HCT116 (cell line): ENCODE results near the gene DPY19L3.

ENCODE experiments used
- CBX3 ChIP-seq: IDR thresholded peaks from 2 replicates; pipeline ENCODE4 v1.6.1; 2012; ENCODE audit warnings: low read depth
- CTCF ChIP-seq, 3 experiments: fragments of 200-600 bp in 1 of 3; sonication (generic) in 1 of 3; IDR thresholded peaks in 2 of 3; conservative IDR thresholded peaks in 1 of 3; 2 replicates each; pipeline ENCODE4 v1.5.1; 2012 to 2017; ENCODE audit warnings: low read depth in 2 of 3, low read length in 2 of 3, antibody characterized with exemption in 1 of 3, borderline replicate concordance in 1 of 3, control low read depth in 1 of 3, mild to moderate bottlenecking in 1 of 3, mixed read lengths in 1 of 3, mixed run types in 1 of 3, moderate library complexity in 1 of 3; ENCODE audit not compliant: insufficient read depth in 1 of 3
- EZH2 ChIP-seq: fragments of 200-600 bp; sonication (generic); IDR thresholded peaks from 2 replicates; pipeline ENCODE4 v1.6.1; 2017; ENCODE audit warnings: antibody characterized with exemption, mixed run types
- YY1 ChIP-seq: IDR thresholded peaks from 2 replicates; pipeline ENCODE4 v1.6.1; 2011; ENCODE audit warnings: low read length, low read depth, moderate library complexity, mild to moderate bottlenecking; ENCODE audit not compliant: insufficient replicate concordance; ENCODE audit errors: extremely low read depth
- ZFX ChIP-seq: fragments of 450-650 bp; IDR thresholded peaks from 2 replicates; pipeline ENCODE4 v1.6.1; 2017

DNA sequence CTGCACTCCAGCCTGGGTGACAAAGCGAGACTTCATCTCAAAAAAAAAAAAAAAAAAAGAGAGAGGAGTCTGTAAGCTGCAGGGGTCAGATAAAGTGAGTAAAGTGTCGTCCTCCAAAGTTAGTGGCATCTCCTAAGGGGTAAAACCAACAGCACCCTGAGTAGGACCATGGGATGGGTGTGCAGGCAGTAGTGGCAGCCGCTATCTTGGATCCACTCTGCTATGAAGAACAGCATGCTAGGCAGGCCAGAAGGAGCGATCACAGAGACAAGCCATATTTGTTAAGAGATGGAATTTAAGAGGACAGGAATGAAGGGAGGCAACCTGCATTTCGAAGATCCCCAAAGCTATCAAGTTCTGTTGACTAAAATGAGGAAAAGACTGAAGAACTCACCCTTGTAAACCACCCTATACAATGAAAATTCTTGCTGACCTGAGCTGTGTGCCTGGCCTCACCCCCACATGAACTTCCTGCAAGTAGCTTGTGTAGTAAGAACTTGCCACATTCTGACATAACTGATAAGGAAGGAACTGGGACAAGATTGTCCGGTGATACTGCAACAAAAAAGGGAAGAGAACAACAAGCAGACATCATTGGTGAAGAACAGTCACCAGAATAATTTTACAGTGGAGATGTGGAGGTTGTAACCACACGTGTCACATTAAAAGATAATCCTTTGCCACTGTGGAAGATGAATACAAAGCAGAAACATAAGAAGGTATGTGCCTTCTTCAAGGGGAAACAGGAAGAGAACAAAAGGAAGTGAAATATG lies 16.2 kb downstream of the DPY19L3 start:
- TF ChIP-seq CTCF (IDR thresholded peaks at IDR 0.05 in 2 of 3, conservative IDR thresholded peaks at IDR 0.05 in 1 of 3; ENCODE audit: borderline replicate concordance in 1 of 3, insufficient read depth in 1 of 3, low read depth in 2 of 3, low read length in 2 of 3) (no peak), YY1 (no peak), ZFX (no peak), CBX3 (no peak), EZH2 (no peak)
